ENCODE data around the gene NFKBIB. TPM values are rescaled to one million over a fixed set of nuclear protein-coding genes. Genes with fewer than 3 reads are reported as not detected.

NFKBIB gene
- total RNA-seq, 4 donors from 2014 or later, result 5.2 to 37.4 (median 19.4) TPM

GRCh38 chr19:38942471-38943181 is 42.9 kb downstream of the NFKBIB start:
- DNase-seq, result no peak
- Histone ChIP-seq H3K36me3 (no peaks in the 10 kb centered on the region), H3K27me3 (no peaks in the 10 kb centered on the region), H3K4me3 (no peak overlapping the region), H3K27ac (no peak overlapping the region), H3K9me3 (no peaks in the 10 kb centered on the region), H3K4me1 (no peaks in the 10 kb centered on the region)
- TF ChIP-seq CTCF (IDR thresholded peaks at IDR 0.05) (no peak), POLR2A (IDR thresholded peaks at IDR 0.05) (no peak)
- intact Hi-C loops (cut with DNase I; ENCODE audit: low total_unique reads), result no loop called here

GRCh38 chr19:38944981-38945506 is 45.3 kb downstream of the NFKBIB start:
- DNase-seq, result no peak
- TF ChIP-seq CTCF (IDR thresholded peaks at IDR 0.05), result no peak
- no peak for TF ChIP-seq POLR2A (IDR thresholded peaks at IDR 0.05)
- intact Hi-C loops (cut with DNase I; ENCODE audit: low total_unique reads), result no loop called here

GRCh38 chr19:38945562-38946228 is 45.9 kb downstream of the NFKBIB start:
- H3K4me1 ChIP-seq, result peaks cover 0 to 4% of the 10 kb centered on the region in 2 donors
- intact Hi-C loops (cut with DNase I; ENCODE audit: low total_unique reads), result no loop called here
- H3K9me3 ChIP-seq, result no peaks in the 10 kb centered on the region
- no peaks in the 10 kb centered on the region for H3K36me3 ChIP-seq
- no peak overlapping the region for H3K4me3 ChIP-seq
- H3K27me3 ChIP-seq, result no peaks in the 10 kb centered on the region
- TF ChIP-seq CTCF (IDR thresholded peaks at IDR 0.05), result no peak
- TF ChIP-seq POLR2A (IDR thresholded peaks at IDR 0.05), result no peak
- H3K27ac ChIP-seq, result no peak overlapping the region
- no peak for DNase-seq

More at GRCh38 chr19:38944981-38945506, 45.3 kb downstream of the NFKBIB start:
- H3K9me3 ChIP-seq, result no peaks in the 10 kb centered on the region
- H3K36me3 ChIP-seq, result no peaks in the 10 kb centered on the region
- no peak overlapping the region for H3K4me3 ChIP-seq
- H3K4me1 ChIP-seq, result peaks cover 0 to 4% of the 10 kb centered on the region in 2 donors
- H3K27ac ChIP-seq, result no peak overlapping the region
- no peaks in the 10 kb centered on the region for H3K27me3 ChIP-seq

- Histone ChIP-seq H3K9me3 (no peaks in the 10 kb centered on the region), H3K27ac (no peak overlapping the region), H3K4me1 (peaks cover 0 to 4% of the 10 kb centered on the region in 2 donors), H3K27me3 (no peaks in the 10 kb centered on the region), H3K36me3 (no peaks in the 10 kb centered on the region), H3K4me3 (no peak overlapping the region)
- TF ChIP-seq POLR2A (IDR thresholded peaks at IDR 0.05), result no peak
- TF ChIP-seq CTCF (IDR thresholded peaks at IDR 0.05), result no peak
- intact Hi-C loops (cut with DNase I; ENCODE audit: low total_unique reads), result no loop called here
- no peak for DNase-seq
Measured at GRCh38 chr19:38946229-38947010, 46.7 kb downstream of the NFKBIB start.

Measured in uterus (tissue), 4 donors.